ENCODE results near the gene CTBP2. TPM values are rescaled to one million over a fixed set of nuclear protein-coding genes. Genes with fewer than 3 reads are reported as not detected.

Gene CTBP2
- polyA plus RNA-seq, 1 experiment: 72.9 TPM

GRCh38 chr10:125112697-125113494 is 47.5 kb downstream of the CTBP2 start:
- TF ChIP-seq CTCF (IDR thresholded peaks at IDR 0.05; ENCODE audit: insufficient read depth, low read depth, low read length): no peak
- DNase-seq (ENCODE audit: low read depth): no peak
- Histone ChIP-seq H3K4me3 (ENCODE audit: low read depth, low read length) (no peak overlapping the region), H3K36me3 (ENCODE audit: control insufficient read depth, insufficient read depth, low read length) (peaks cover 9% of the 10 kb centered on the region), H3K27me3 (ENCODE audit: control insufficient read depth, insufficient read depth, low read length) (no peaks in the 10 kb centered on the region)
- POLR2A ChIA-PET: no interaction called here
- CTCF ChIA-PET: interaction anchor here (1.2 to 1.6 kb wide), 3 partner anchors 9 to 40 kb away, joined by 3 read pairs; no protein-coding TSS in a partner anchor

GRCh38 chr10:125111118-125111727 is 49.1 kb downstream of the CTBP2 start:
- Histone ChIP-seq H3K36me3 (ENCODE audit: control insufficient read depth, insufficient read depth, low read length) (peaks cover 17% of the 10 kb centered on the region), H3K4me3 (ENCODE audit: low read depth, low read length) (no peak overlapping the region), H3K27me3 (ENCODE audit: control insufficient read depth, insufficient read depth, low read length) (no peaks in the 10 kb centered on the region)
- TF ChIP-seq CTCF (IDR thresholded peaks at IDR 0.05; ENCODE audit: insufficient read depth, low read depth, low read length): no peak
- CTCF ChIA-PET: no interaction called here
- DNase-seq (ENCODE audit: low read depth): no peak
- POLR2A ChIA-PET: interaction anchor here (0.6 kb wide), 1 partner anchor 21 kb away, joined by 8 read pairs; no protein-coding TSS in a partner anchor

- no peak for DNase-seq (ENCODE audit: low read depth)
- Histone ChIP-seq H3K27me3 (ENCODE audit: control insufficient read depth, insufficient read depth, low read length) (no peaks in the 10 kb centered on the region), H3K36me3 (ENCODE audit: control insufficient read depth, insufficient read depth, low read length) (peaks cover 23% of the 10 kb centered on the region), H3K4me3 (ENCODE audit: low read depth, low read length) (no peak overlapping the region)
- TF ChIP-seq CTCF (IDR thresholded peaks at IDR 0.05; ENCODE audit: insufficient read depth, low read depth, low read length): no peak
- POLR2A ChIA-PET: no interaction called here
- CTCF ChIA-PET: no interaction called here
These were observed 52.3 kb downstream of the CTBP2 start for GRCh38 chr10:125107965-125108580.

- CTCF ChIA-PET: no interaction called here
- peaks cover 21% of the 10 kb centered on the region for H3K36me3 ChIP-seq (ENCODE audit: control insufficient read depth, insufficient read depth, low read length)
- no peak for TF ChIP-seq CTCF (IDR thresholded peaks at IDR 0.05; ENCODE audit: insufficient read depth, low read depth, low read length)
- H3K4me3 ChIP-seq (ENCODE audit: low read depth, low read length): no peak overlapping the region
- H3K27me3 ChIP-seq (ENCODE audit: control insufficient read depth, insufficient read depth, low read length): no peaks in the 10 kb centered on the region
- no peak for DNase-seq (ENCODE audit: low read depth)
- POLR2A ChIA-PET: no interaction called here
These were observed 53.0 kb downstream of the CTBP2 start for GRCh38 chr10:125107166-125107949.
